Ishikawa (cell line): ENCODE data around the gene CCL11.

Experiments
- CEBPB ChIP-seq: IDR thresholded peaks from 2 replicates; pipeline ENCODE4 v1.6.1; 2012
- CREB1 ChIP-seq: IDR thresholded peaks from 2 replicates; pipeline ENCODE4 v1.6.1; 2012; ENCODE audit warnings: low read depth
- EGR1 ChIP-seq: IDR thresholded peaks from 2 replicates; pipeline ENCODE4 v1.6.1; 2012
- EP300 ChIP-seq: IDR thresholded peaks from 2 replicates; pipeline ENCODE4 v1.6.1; 2012; ENCODE audit warnings: borderline replicate concordance
- FOXM1 ChIP-seq: IDR thresholded peaks from 2 replicates; pipeline ENCODE4 v1.6.1; 2012; ENCODE audit warnings: low read depth, borderline replicate concordance
- NFIC ChIP-seq: IDR thresholded peaks from 2 replicates; pipeline ENCODE4 v1.6.1; 2012
- RAD21 ChIP-seq: IDR thresholded peaks from 2 replicates; pipeline ENCODE4 v1.6.1; 2012; ENCODE audit warnings: low read depth
- REST ChIP-seq: IDR thresholded peaks from 2 replicates; pipeline ENCODE4 v1.6.1; 2012; ENCODE audit warnings: low read depth, mild to moderate bottlenecking
- TAF1 ChIP-seq: IDR thresholded peaks from 2 replicates; pipeline ENCODE4 v1.6.1; 2012; ENCODE audit warnings: low read depth, mild to moderate bottlenecking
- TCF12 ChIP-seq: IDR thresholded peaks from 2 replicates; pipeline ENCODE4 v1.6.1; 2012; ENCODE audit warnings: low read depth
- TEAD4 ChIP-seq: IDR thresholded peaks from 2 replicates; pipeline ENCODE4 v1.6.1; 2012
- TF ChIP-seq, protein P1 (sequence below): IDR thresholded peaks from 2 replicates; pipeline ENCODE4 v1.6.1; 2012
- TF ChIP-seq, protein P2 (sequence below): IDR thresholded peaks from 2 replicates; pipeline ENCODE4 v1.6.1; 2012

DNA sequence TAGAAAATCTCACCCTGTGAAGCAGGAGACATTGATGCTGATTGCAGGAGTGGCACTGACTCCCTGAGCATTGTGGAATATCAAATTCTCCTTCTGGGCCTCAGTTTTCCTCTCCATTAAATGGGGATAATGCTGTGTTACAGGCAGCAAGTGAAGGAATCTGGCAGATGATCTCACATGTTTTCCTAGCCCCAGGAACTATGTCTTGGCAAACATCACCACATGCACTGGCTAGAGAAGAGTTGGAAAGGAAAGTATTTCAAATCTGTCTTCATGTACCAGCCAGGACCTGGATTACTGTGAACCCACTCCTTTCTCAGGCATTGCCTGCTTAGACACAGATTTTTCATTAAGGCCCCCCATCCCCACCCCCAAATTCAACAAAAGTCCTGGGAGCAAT, 20.1 kb downstream of the CCL11 start:
- no peak for TF ChIP-seq CREB1
- TF ChIP-seq, protein P1, sequence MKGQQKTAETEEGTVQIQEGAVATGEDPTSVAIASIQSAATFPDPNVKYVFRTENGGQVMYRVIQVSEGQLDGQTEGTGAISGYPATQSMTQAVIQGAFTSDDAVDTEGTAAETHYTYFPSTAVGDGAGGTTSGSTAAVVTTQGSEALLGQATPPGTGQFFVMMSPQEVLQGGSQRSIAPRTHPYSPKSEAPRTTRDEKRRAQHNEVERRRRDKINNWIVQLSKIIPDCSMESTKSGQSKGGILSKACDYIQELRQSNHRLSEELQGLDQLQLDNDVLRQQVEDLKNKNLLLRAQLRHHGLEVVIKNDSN = no peak
- TF ChIP-seq, protein P2, sequence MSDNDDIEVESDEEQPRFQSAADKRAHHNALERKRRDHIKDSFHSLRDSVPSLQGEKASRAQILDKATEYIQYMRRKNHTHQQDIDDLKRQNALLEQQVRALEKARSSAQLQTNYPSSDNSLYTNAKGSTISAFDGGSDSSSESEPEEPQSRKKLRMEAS = no peak
- TF ChIP-seq TAF1 = no peak
- TF ChIP-seq FOXM1 = no peak
- TF ChIP-seq REST = no peak
- TF ChIP-seq EP300 = no peak
- no peak for TF ChIP-seq NFIC
- no peak for TF ChIP-seq EGR1
- no peak for TF ChIP-seq RAD21
- no peak for TF ChIP-seq TEAD4
- no peak for TF ChIP-seq CEBPB
- TF ChIP-seq TCF12 = no peak
